GM19193 (cell line): ENCODE measurements around the gene ZHX3.

ENCODE experiments used
- POLR2A ChIP-seq: IDR thresholded peaks from 4 replicates; pipeline ENCODE4 v1.6.1; 2011; ENCODE audit not compliant: insufficient read depth, insufficient read length; ENCODE audit errors: extremely low read depth

The ZHX3 gene

DNA sequence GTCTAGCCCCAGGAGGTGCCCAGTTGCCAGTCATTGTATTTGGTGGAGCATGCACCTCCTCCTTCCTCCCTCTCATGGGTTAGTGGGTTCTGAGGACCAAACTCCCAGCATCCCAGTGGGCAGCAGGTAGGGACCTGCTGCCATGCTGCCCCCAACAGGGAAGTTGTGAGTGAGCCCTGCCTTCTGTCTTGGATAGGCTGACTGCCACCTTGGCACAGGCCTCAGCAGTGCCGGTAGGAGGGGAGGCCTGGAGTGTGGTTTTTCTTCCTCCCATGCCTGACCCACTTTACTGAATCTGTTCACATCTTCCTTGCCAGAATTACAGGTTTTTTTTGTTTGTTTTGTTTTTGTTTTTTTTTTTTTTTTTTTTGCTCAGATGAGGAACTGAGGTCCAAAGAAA, 155.6 kb downstream of the ZHX3 start:
- no peak for TF ChIP-seq POLR2A

GRCh38 chr20:41160686-41161085, 156.8 kb downstream of the ZHX3 start:
- no peak for TF ChIP-seq POLR2A

DNA sequence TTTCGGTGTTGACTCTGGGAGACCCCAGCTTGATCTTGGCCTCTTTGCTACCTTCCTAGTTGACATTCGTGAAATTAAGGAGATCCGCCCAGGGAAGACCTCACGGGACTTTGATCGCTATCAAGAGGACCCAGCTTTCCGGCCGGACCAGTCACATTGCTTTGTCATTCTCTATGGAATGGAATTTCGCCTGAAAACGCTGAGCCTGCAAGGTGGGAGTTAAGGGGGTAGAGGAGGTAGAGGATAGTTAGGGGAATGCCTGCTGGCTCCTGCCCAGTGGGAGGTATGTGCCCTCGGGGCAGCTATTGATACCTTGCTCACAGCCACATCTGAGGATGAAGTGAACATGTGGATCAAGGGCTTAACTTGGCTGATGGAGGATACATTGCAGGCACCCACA, 158.0 kb downstream of the ZHX3 start:
- TF ChIP-seq POLR2A, result no peak

DNA sequence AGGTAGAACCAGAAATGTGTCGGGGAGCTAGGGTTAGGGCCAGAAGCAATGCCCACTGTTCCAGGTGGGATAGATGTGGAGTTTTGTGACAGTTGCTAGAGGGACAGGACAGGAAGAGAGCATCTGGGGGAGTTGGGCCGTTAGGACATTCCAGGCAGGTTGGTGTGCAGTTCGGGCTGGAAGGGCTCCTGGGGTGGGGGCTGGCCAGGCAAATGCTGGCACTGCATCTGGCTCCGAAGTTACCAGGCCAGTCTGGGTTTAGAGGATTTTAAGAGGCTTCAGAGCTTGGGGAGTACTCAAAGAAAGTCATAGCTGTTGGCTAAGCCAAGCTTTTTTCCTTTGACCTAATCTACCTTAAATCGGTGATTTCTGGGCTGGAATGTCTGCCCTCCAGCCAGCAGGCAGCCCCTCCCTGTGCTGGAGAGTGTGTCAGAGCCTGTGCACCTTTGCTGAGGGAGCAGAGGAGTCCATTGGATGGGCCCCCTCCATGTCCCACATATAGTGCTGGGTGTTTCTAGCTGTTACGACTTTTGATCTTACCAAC, 159.4 kb downstream of the ZHX3 start:
- TF ChIP-seq POLR2A, result no peak

- TF ChIP-seq POLR2A, result no peak
Measured at GRCh38 chr20:41155261-41155660, 162.3 kb downstream of the ZHX3 start.

DNA sequence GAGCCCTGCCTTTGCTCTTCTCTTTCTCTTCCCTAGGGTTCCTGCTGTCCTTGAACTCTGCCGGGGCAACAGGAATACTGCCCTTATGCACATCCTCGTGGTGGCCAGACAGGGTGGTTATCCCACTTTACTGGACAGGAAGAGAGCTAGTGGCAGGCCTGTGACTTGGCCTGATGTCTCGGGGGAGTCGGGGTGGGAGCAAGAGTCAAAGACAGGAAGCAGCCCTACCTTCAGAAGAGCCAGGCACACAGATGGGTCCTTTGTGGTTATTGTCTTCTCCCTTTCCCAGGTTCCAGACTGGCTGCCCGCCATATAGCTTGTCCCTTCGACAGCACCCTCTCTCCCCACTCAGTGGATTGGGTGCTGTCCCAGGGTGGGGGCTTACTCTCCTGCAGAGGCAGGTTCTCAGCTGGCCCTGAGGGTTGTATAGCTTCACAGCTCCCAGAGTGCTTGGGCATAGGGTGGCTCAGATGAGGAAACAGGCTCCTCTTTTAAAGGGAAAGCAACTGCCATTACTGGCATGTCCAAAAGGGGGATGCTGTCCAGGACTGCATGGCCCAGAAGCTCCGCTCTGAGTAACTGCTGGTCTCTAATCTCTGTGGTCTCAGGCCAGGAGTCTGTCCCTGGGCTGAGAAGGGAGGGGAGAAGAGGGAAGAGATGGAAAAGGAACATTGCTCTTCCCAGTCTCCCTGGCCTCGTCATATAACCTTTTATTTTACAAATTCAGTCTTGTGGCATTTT, 162.9 kb downstream of the ZHX3 start:
- TF ChIP-seq POLR2A, result no peak

DNA sequence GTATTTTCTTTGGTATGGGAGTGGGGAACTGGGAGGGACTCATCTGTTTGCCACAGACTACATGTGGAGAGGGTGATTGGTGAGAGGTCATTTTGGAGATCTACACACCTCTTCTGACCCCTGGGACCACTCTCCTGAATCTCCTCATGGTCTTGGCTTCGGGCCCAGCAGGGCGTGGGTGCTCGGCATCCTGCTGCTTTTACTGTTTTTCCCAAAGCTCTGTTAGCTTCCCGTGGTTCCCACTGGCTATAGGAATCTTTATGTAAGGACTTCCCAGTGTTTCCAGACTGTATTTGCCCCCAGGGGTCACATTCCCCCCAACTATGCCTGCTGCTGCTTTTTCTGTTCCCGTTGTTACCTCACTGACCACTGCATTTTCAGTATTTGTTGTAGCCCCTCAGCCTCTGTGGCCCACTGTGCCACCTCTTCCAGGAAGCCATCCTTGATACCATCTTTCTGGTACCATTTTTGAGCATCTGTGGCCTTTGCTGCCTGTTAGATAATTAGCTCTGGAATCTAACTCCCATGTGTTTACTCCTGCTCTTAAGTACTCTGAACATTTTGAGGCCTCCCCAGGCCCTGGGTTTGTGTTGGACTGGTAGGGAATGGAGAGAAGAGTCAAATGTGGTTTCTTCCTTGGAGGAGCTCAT, 165.3 kb downstream of the ZHX3 start:
- TF ChIP-seq POLR2A, result no peak

GRCh38 chr20:41151134-41151869, 166.2 kb downstream of the ZHX3 start:
- no peak for TF ChIP-seq POLR2A

DNA sequence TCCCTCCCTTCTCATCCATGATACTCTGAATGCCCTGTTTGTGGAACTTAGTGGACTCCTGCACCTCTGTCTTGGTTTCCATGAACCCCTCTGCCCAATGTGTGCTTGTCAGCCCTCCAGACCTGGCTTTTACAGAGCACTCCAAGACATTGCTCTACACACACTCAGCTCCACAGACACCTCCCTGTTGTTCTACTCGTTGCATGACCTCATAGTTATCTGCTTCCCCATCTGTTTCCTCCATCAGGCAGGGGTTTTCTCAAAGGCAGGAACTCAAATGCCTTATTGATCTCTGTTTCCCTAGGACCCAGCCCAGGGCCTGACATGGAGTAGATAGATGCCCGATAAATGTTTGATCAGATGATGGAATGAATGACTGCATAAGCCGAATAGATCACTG, 166.9 kb downstream of the ZHX3 start:
- TF ChIP-seq POLR2A, result no peak

GRCh38 chr20:41148942-41149341, 168.6 kb downstream of the ZHX3 start:
- TF ChIP-seq POLR2A, result no peak

GRCh38 chr20:41147767-41148191, 169.8 kb downstream of the ZHX3 start:
- TF ChIP-seq POLR2A, result no peak

GRCh38 chr20:41145821-41146620, 171.5 kb downstream of the ZHX3 start:
- TF ChIP-seq POLR2A, result no peak

GRCh38 chr20:41145317-41145716, 172.2 kb downstream of the ZHX3 start:
- no peak for TF ChIP-seq POLR2A

- TF ChIP-seq POLR2A, result no peak
Measured at GRCh38 chr20:41143354-41143753, 174.2 kb downstream of the ZHX3 start.

- no peak for TF ChIP-seq POLR2A
Measured at GRCh38 chr20:41142919-41143318, 174.6 kb downstream of the ZHX3 start.
